Measurements from ENCODE around the gene JPH4. TPM values are rescaled to one million over a fixed set of nuclear protein-coding genes. Genes with fewer than 3 reads are reported as not detected.

JPH4 gene
- total RNA-seq, 1 experiment from 2014 or later, result 0.15 TPM

- Histone ChIP-seq H3K9ac (ENCODE audit: low read length) (no peak overlapping the region), H3K4me3 (replicated peaks in 1 of 2; ENCODE audit: low read depth in 1 of 2, low read length in 2 of 2) (no peak overlapping the region), H3K4me2 (ENCODE audit: low read length) (no peak overlapping the region), H3K27ac (ENCODE audit: low read depth, low read length) (no peak overlapping the region), H4K20me1 (ENCODE audit: insufficient read depth) (no peaks in the 10 kb centered on the region), H3K79me2 (ENCODE audit: insufficient read depth, low read length) (no peaks in the 10 kb centered on the region), H2AFZ (ENCODE audit: low read depth, low read length, poor library complexity, severe bottlenecking) (no peak overlapping the region), H3K9me2 (ENCODE audit: insufficient read depth) (no peaks in the 10 kb centered on the region), H3K36me3 (ENCODE audit: control insufficient read depth in 1 of 2, insufficient read depth in 2 of 2, low read length in 2 of 2) (no peaks in the 10 kb centered on the region), H3K9me3 (ENCODE audit: control insufficient read depth in 1 of 2, insufficient read depth in 1 of 2, low read depth in 1 of 2, low read length in 2 of 2) (no peaks in the 10 kb centered on the region), H3K27me3 (ENCODE audit: insufficient read depth, low read length) (no peaks in the 10 kb centered on the region), H3K4me1 (ENCODE audit: control insufficient read depth in 1 of 2, insufficient read depth in 2 of 2, low read length in 2 of 2) (peaks cover 0 to 9% of the 10 kb centered on the region in 2 experiments; a peak in 2 of 4 replicates)
- no TSS peak for BruUV-seq (replicated peaks)
- intact Hi-C loops (cut with micrococcal nuclease), result no loop called here
- RAD21 ChIA-PET (ENCODE audit: low non-redundant PET in 1 of 2, low total read pairs in 2 of 2, uncharacterized antibody in 2 of 2, unreplicated experiment in 2 of 2), result no interaction called here
- TF ChIP-seq ZNF274 (IDR thresholded peaks at IDR 0.05; ENCODE audit: low read depth, low read length), result no peak
- no peak for TF ChIP-seq SP1 (IDR thresholded peaks at IDR 0.05; ENCODE audit: low read depth)
- no peak for DNase-seq (ENCODE audit: low read depth, low spot score)
- CTCF ChIA-PET, result interaction anchor here (0.7 to 2.4 kb wide), 4 partner anchors 9 to 60 kb away, joined by 3 to 9 read pairs (median 5); no protein-coding TSS in a partner anchor
- ATAC-seq, result no peak
- POLR2A ChIA-PET, result no interaction called here
Measured at GRCh38 chr14:23538785-23539184, 39.8 kb downstream of the JPH4 start.

- H3K27ac ChIP-seq (ENCODE audit: low read depth, low read length), result no peak overlapping the region
- H3K4me3 ChIP-seq (replicated peaks in 1 of 2; ENCODE audit: low read depth in 1 of 2, low read length in 2 of 2), result no peak overlapping the region
- H2AFZ ChIP-seq (ENCODE audit: low read depth, low read length, poor library complexity, severe bottlenecking), result no peak overlapping the region
- no peaks in the 10 kb centered on the region for H3K79me2 ChIP-seq (ENCODE audit: insufficient read depth, low read length)
- H3K27me3 ChIP-seq (ENCODE audit: insufficient read depth, low read length), result no peaks in the 10 kb centered on the region
- intact Hi-C loops (cut with micrococcal nuclease), result no loop called here
- DNase-seq (ENCODE audit: low read depth, low spot score) (no peak), ATAC-seq (no peak)
- RAD21 ChIA-PET (ENCODE audit: low non-redundant PET in 1 of 2, low total read pairs in 2 of 2, uncharacterized antibody in 2 of 2, unreplicated experiment in 2 of 2), result no interaction called here
- no peaks in the 10 kb centered on the region for H3K36me3 ChIP-seq (ENCODE audit: control insufficient read depth in 1 of 2, insufficient read depth in 2 of 2, low read length in 2 of 2)
- POLR2A ChIA-PET, result no interaction called here
- no peaks in the 10 kb centered on the region for H3K9me2 ChIP-seq (ENCODE audit: insufficient read depth)
- BruUV-seq (replicated peaks), result no TSS peak
- CTCF ChIA-PET, result interaction anchor here (1.3 to 2.4 kb wide), 3 partner anchors 10 to 59 kb away, joined by 5 to 9 read pairs (median 5); no protein-coding TSS in a partner anchor
- H4K20me1 ChIP-seq (ENCODE audit: insufficient read depth), result no peaks in the 10 kb centered on the region
- H3K9me3 ChIP-seq (ENCODE audit: control insufficient read depth in 1 of 2, insufficient read depth in 1 of 2, low read depth in 1 of 2, low read length in 2 of 2), result no peaks in the 10 kb centered on the region
- no peak overlapping the region for H3K4me2 ChIP-seq (ENCODE audit: low read length)
- peaks cover 0 to 9% of the 10 kb centered on the region in 2 experiments; a peak in 2 of 4 replicates for H3K4me1 ChIP-seq (ENCODE audit: control insufficient read depth in 1 of 2, insufficient read depth in 2 of 2, low read length in 2 of 2)
- no peak overlapping the region for H3K9ac ChIP-seq (ENCODE audit: low read length)
- TF ChIP-seq EZH2phosphoT487 (IDR thresholded peaks at IDR 0.05; ENCODE audit: borderline replicate concordance) (no peak), ATF3 (IDR thresholded peaks at IDR 0.05) (no peak), TCF7L2 (IDR thresholded peaks at IDR 0.05; ENCODE audit: borderline replicate concordance, extremely low read depth, insufficient read depth, insufficient read length) (no peak), JUND (IDR thresholded peaks at IDR 0.05) (no peak), POLR2AphosphoS5 (IDR thresholded peaks at IDR 0.05; ENCODE audit: low read depth, low read length) (no peak), CTCF (IDR thresholded peaks at IDR 0.05 in 2 of 3, conservative IDR thresholded peaks at IDR 0.05 in 1 of 3; ENCODE audit: borderline replicate concordance in 1 of 3, insufficient read depth in 1 of 3, low read depth in 2 of 3, low read length in 2 of 3) (no peak)
Measured at GRCh38 chr14:23538050-23538718, 40.4 kb downstream of the JPH4 start.
